Gastrocnemius medialis (tissue), 4 donors: ENCODE results near the gene ABCC8. TPM values are rescaled to one million over a fixed set of nuclear protein-coding genes. Genes with fewer than 3 reads are reported as not detected.
"Not testable (repeated sequence)": the region's sequence is repeated elsewhere in the genome, so short reads cannot be mapped to it uniquely, and the experiment has no call there.

Source experiments
- ATAC-seq, 2 donors: fragments of 150-250 bp; one replicate each; pipeline ENCODE4 v1.9.1; 2016
- DNase-seq, 2 donors: peaks; one replicate each; pipeline ENCODE4 v3.0.0-alpha.2; 2019
- H3K27ac ChIP-seq, 4 donors: fragments of 200-600 bp; sonication (generic); 1 replicate in 1 of 4; 2 replicates in 3 of 4; pipeline ENCODE4 v1.5.1; 2016 to 2018; ENCODE audit warnings: mild to moderate bottlenecking in 2 of 4, moderate library complexity in 1 of 4
- H3K27me3 ChIP-seq, 3 donors: fragments of 200-600 bp; sonication (generic) in 2 of 3; 1 replicate in 1 of 3; 2 replicates in 2 of 3; pipeline versions ENCODE4 v1.5.1 to v1.6.0; 2016 to 2019; ENCODE audit warnings: mild to moderate bottlenecking in 1 of 3, moderate library complexity in 1 of 3
- H3K36me3 ChIP-seq, 2 donors: fragments of 200-600 bp; sonication (generic) in 1 of 2; one replicate each; pipeline ENCODE4 v1.5.1; 2017 to 2018
- H3K4me1 ChIP-seq, 2 donors: fragments of 200-600 bp; sonication (generic) in 1 of 2; one replicate each; pipeline ENCODE4 v1.5.1; 2016 to 2017; ENCODE audit warnings: mild to moderate bottlenecking in 2 of 2
- H3K4me3 ChIP-seq, 4 donors: fragments of 200-600 bp; sonication (generic) in 3 of 4; 1 replicate in 1 of 4; 2 replicates in 3 of 4; pipeline ENCODE4 v1.5.1; 2016 to 2019; ENCODE audit warnings: mild to moderate bottlenecking in 2 of 4
- H3K9me3 ChIP-seq, 3 donors: fragments of 200-600 bp; sonication (generic) in 2 of 3; 1 replicate in 1 of 3; 2 replicates in 2 of 3; pipeline ENCODE4 v1.5.1; 2016 to 2019
- CTCF ChIP-seq, 5 experiments: fragments of 450-650 bp in 3 of 5; fragments of 200-600 bp in 2 of 5; sonication (generic) in 2 of 5; IDR thresholded peaks in 4 of 5; conservative IDR thresholded peaks in 1 of 5; 1 replicate in 4 of 5; 2 replicates in 1 of 5; pipeline ENCODE4 v1.5.1; 2016 to 2019; ENCODE audit warnings: antibody characterized with exemption in 5 of 5, mild to moderate bottlenecking in 3 of 5, moderate library complexity in 3 of 5
- POLR2A ChIP-seq, 2 donors: fragments of 450-650 bp; IDR thresholded peaks; one replicate each; pipeline ENCODE4 v1.6.1; 2017; ENCODE audit warnings: antibody characterized with exemption in 2 of 2, mild to moderate bottlenecking in 2 of 2, moderate library complexity in 2 of 2
- in situ Hi-C, 4 donors: fragments of 200-750 bp; cut with MboI; loops; one replicate each; pipeline versions ENCODE4 v1.15.0 to v1.8.0; 2017; ENCODE audit warnings: low sequenced_read_pairs in 4 of 4
- intact Hi-C: fragments of 100-400 bp; cut with DNase I; formaldehyde crosslinking; loops from one replicate; pipeline ENCODE4 v1.15.1; 2023; ENCODE audit warnings: low total_unique reads
- total RNA-seq, 4 donors: library from RNA; depleted of rRNA; stranded (reverse); fragments of >200 nt; gene quantifications; one replicate each; pipeline versions ENCODE4 v1.1.0 to v1.2.3, GENCODE V29; 2016

Gene ABCC8
- total RNA-seq, 4 donors from 2014 or later: 0.33 to 4.0 (median 1.1) TPM

- in situ Hi-C loops: no loop called here
- peaks cover 31 to 34% of the 10 kb centered on the region in 2 donors for H3K4me1 ChIP-seq
- peak; percentile 54 to 83 for ATAC-seq
- intact Hi-C loops: loop anchor here (5.0 kb wide), 2 partner anchors 40 to 45 kb away; partner anchors contain the start of gene ABCC8
- no peaks in the 10 kb centered on the region for H3K36me3 ChIP-seq
- peak overlapping the region; percentile 39 to 54 (median 44) for H3K27ac ChIP-seq
- H3K27me3 ChIP-seq: no peaks in the 10 kb centered on the region
- H3K9me3 ChIP-seq: no peaks in the 10 kb centered on the region
- DNase-seq: peak in 1 of 2 donors; percentile 62
- TF ChIP-seq POLR2A (IDR thresholded peaks at IDR 0.05): no peak
- no peak for TF ChIP-seq CTCF (IDR thresholded peaks at IDR 0.05 in 4 of 5, conservative IDR thresholded peaks at IDR 0.05 in 1 of 5)
- H3K4me3 ChIP-seq: no peak overlapping the region
Measured at GRCh38 chr11:17432002-17432401, 44.6 kb downstream of the ABCC8 start.

GRCh38 chr11:17431139-17431538 is 45.5 kb downstream of the ABCC8 start:
- no peaks in the 10 kb centered on the region for H3K36me3 ChIP-seq
- in situ Hi-C loops (no loop called here), intact Hi-C loops (loop anchor here (5.0 kb wide), 2 partner anchors 39 to 46 kb away; partner anchors contain the start of gene ABCC8)
- peaks cover 31 to 34% of the 10 kb centered on the region in 2 donors for H3K4me1 ChIP-seq
- no peaks in the 10 kb centered on the region for H3K9me3 ChIP-seq
- H3K27me3 ChIP-seq: no peaks in the 10 kb centered on the region
- DNase-seq (no peak), ATAC-seq (peak in 1 of 2 donors; percentile 26)
- peak overlapping the region; percentile 39 to 54 (median 46) for H3K27ac ChIP-seq
- no peak for TF ChIP-seq POLR2A (IDR thresholded peaks at IDR 0.05)
- no peak for TF ChIP-seq CTCF (IDR thresholded peaks at IDR 0.05 in 4 of 5, conservative IDR thresholded peaks at IDR 0.05 in 1 of 5)
- no peak overlapping the region for H3K4me3 ChIP-seq

GRCh38 chr11:17430616-17431015 is 46.0 kb downstream of the ABCC8 start:
- intact Hi-C loops (loop anchor here (5.0 kb wide), 2 partner anchors 38 to 47 kb away; partner anchors contain the start of gene ABCC8), in situ Hi-C loops (no loop called here)
- DNase-seq: no peak

GRCh38 chr11:17428925-17429324 is 47.7 kb downstream of the ABCC8 start:
- DNase-seq (no peak), ATAC-seq (peak in 1 of 2 donors; percentile 23)
- no peak overlapping the region for H3K4me3 ChIP-seq
- intact Hi-C loops: no loop called here
- H3K27me3 ChIP-seq: no peaks in the 10 kb centered on the region
- H3K36me3 ChIP-seq: no peaks in the 10 kb centered on the region
- TF ChIP-seq CTCF (IDR thresholded peaks at IDR 0.05 in 4 of 5, conservative IDR thresholded peaks at IDR 0.05 in 1 of 5) (no peak), POLR2A (IDR thresholded peaks at IDR 0.05) (no peak)
- no peaks in the 10 kb centered on the region for H3K9me3 ChIP-seq
- no peak overlapping the region for H3K27ac ChIP-seq
- H3K4me1 ChIP-seq: peaks cover 30 to 31% of the 10 kb centered on the region in 2 donors
- in situ Hi-C loops: no loop called here

More at GRCh38 chr11:17430616-17431015, 46.0 kb downstream of the ABCC8 start:
- H3K4me1 ChIP-seq: peaks cover 31 to 34% of the 10 kb centered on the region in 2 donors
- H3K27me3 ChIP-seq: no peaks in the 10 kb centered on the region
- no peak overlapping the region for H3K4me3 ChIP-seq
- ATAC-seq: no peak
- no peak for TF ChIP-seq CTCF (IDR thresholded peaks at IDR 0.05 in 4 of 5, conservative IDR thresholded peaks at IDR 0.05 in 1 of 5)
- no peak for TF ChIP-seq POLR2A (IDR thresholded peaks at IDR 0.05)
- H3K36me3 ChIP-seq: no peaks in the 10 kb centered on the region
- H3K9me3 ChIP-seq: no peaks in the 10 kb centered on the region
- peak overlapping the region in 3 of 4 donors; percentile 39 to 54 (median 43) for H3K27ac ChIP-seq

- no peak for DNase-seq
- TF ChIP-seq CTCF (IDR thresholded peaks at IDR 0.05 in 4 of 5, conservative IDR thresholded peaks at IDR 0.05 in 1 of 5): no peak
- TF ChIP-seq POLR2A (IDR thresholded peaks at IDR 0.05): no peak
- intact Hi-C loops: no loop called here
- ATAC-seq: no peak
- Histone ChIP-seq H3K27ac (no peak overlapping the region), H3K9me3 (no peaks in the 10 kb centered on the region), H3K4me3 (no peak overlapping the region), H3K4me1 (peaks cover 30 to 31% of the 10 kb centered on the region in 2 donors), H3K36me3 (no peaks in the 10 kb centered on the region), H3K27me3 (no peaks in the 10 kb centered on the region)
- in situ Hi-C loops: no loop called here
Measured at GRCh38 chr11:17428261-17428660, 48.4 kb downstream of the ABCC8 start.

GRCh38 chr11:17426233-17426632 is 50.4 kb downstream of the ABCC8 start:
- H3K27ac ChIP-seq, H3K27me3 ChIP-seq, ATAC-seq, intact Hi-C loops, DNase-seq, H3K9me3 ChIP-seq, H3K4me3 ChIP-seq, H3K36me3 ChIP-seq, in situ Hi-C loops: not testable (repeated sequence)
- peaks cover 27 to 28% of the 10 kb centered on the region in 2 donors for H3K4me1 ChIP-seq
